Mucosa of gallbladder (tissue), 1 donor: ENCODE results near the gene LIN9. TPM values are rescaled to one million over a fixed set of nuclear protein-coding genes. Genes with fewer than 3 reads are reported as not detected.

Experiments
- DNase-seq: peaks from one replicate; pipeline ENCODE4 v3.0.0-alpha.2; 2020; ENCODE audit warnings: low spot score
- total RNA-seq: library from RNA; stranded (reverse); gene quantifications from one replicate; pipeline ENCODE4 v1.2.1, GENCODE V29; 2021
- donor health status: DM: no; HTN: no; CAD: no.

The LIN9 gene
- total RNA-seq, 1 donor from 2014 or later, result 1.8 TPM

- DNase-seq, result no peak
Observed at GRCh38 chr1:226322986-226323385, 14.0 kb upstream of the LIN9 start.

- no peak for DNase-seq
Observed at GRCh38 chr1:226320930-226321329, 12.0 kb upstream of the LIN9 start.

GRCh38 chr1:226318471-226318870 is 9.5 kb upstream of the LIN9 start:
- no peak for DNase-seq

- no peak for DNase-seq
Observed at GRCh38 chr1:226314055-226314454, 5.1 kb upstream of the LIN9 start.

GRCh38 chr1:226312065-226312464 is 3.1 kb upstream of the LIN9 start:
- no peak for DNase-seq

GRCh38 chr1:226311376-226311775 is 2.4 kb upstream of the LIN9 start:
- no peak for DNase-seq

- no peak for DNase-seq
Observed at GRCh38 chr1:226310637-226311195, 1.8 kb upstream of the LIN9 start.

GRCh38 chr1:226310245-226310540 is 1.2 kb upstream of the LIN9 start:
- DNase-seq, result no peak

GRCh38 chr1:226309398-226310244 is 657 bp upstream of the LIN9 start:
- DNase-seq, result no peak

- DNase-seq, result no peak
Observed at GRCh38 chr1:226308166-226308722, 720 bp downstream of the LIN9 start.

- DNase-seq, result no peak
Observed at GRCh38 chr1:226306425-226306824, 2.5 kb downstream of the LIN9 start.

- DNase-seq, result no peak
Observed at GRCh38 chr1:226305184-226305583, 3.8 kb downstream of the LIN9 start.

- DNase-seq, result no peak
Observed at GRCh38 chr1:226304291-226304955, 4.5 kb downstream of the LIN9 start.

GRCh38 chr1:226302731-226303130 is 6.2 kb downstream of the LIN9 start:
- DNase-seq, result no peak

- no peak for DNase-seq
Observed at GRCh38 chr1:226296911-226297310, 12.1 kb downstream of the LIN9 start.

GRCh38 chr1:226293553-226293920 is 15.4 kb downstream of the LIN9 start:
- no peak for DNase-seq

- no peak for DNase-seq
Observed at GRCh38 chr1:226292874-226293552, 16.0 kb downstream of the LIN9 start.

GRCh38 chr1:226287587-226287986 is 21.4 kb downstream of the LIN9 start:
- DNase-seq, result no peak

- no peak for DNase-seq
Observed at GRCh38 chr1:226281058-226281457, 27.9 kb downstream of the LIN9 start.

GRCh38 chr1:226279498-226279897 is 29.5 kb downstream of the LIN9 start:
- DNase-seq, result no peak

GRCh38 chr1:226277897-226278296 is 31.1 kb downstream of the LIN9 start:
- DNase-seq, result no peak

- DNase-seq, result no peak
Observed at GRCh38 chr1:226276987-226277386, 32.0 kb downstream of the LIN9 start.
